GM23338 (cell line): ENCODE results near the gene ACOXL. TPM values are rescaled to one million over a fixed set of nuclear protein-coding genes. Genes with fewer than 3 reads are reported as not detected.

Experiments
- ATAC-seq: fragments of 200-7000 bp; cut with Tn5 transposase; 3 replicates; pipeline ENCODE4 v1.9.1; 2020
- DNase-seq: peaks from one replicate; pipeline ENCODE4 v3.0.0-alpha.2; 2015; ENCODE audit warnings: low spot score
- H2AFZ ChIP-seq: fragments of 200-600 bp; sonication (generic); 2 replicates; pipeline ENCODE4 v1.8.0; 2016; ENCODE audit warnings: antibody characterized with exemption, mild to moderate bottlenecking, moderate library complexity
- H3F3A ChIP-seq: fragments of 200-600 bp; sonication (generic); replicated peaks from 2 replicates; pipeline ENCODE4 v1.8.0; 2017; ENCODE audit warnings: antibody characterized with exemption, mixed run types, low read depth
- H3K27ac ChIP-seq: fragments of 200-600 bp; sonication (generic); 2 replicates; pipeline ENCODE4 v1.6.1; 2016; ENCODE audit warnings: low read depth
- H3K27me3 ChIP-seq: fragments of 200-600 bp; sonication (generic); 2 replicates; pipeline ENCODE4 v1.8.0; 2016; ENCODE audit warnings: mild to moderate bottlenecking, mixed run types, moderate library complexity; ENCODE audit not compliant: insufficient read depth
- H3K36me3 ChIP-seq: fragments of 200-600 bp; sonication (generic); 2 replicates; pipeline ENCODE4 v1.8.0; 2016; ENCODE audit warnings: mild to moderate bottlenecking; ENCODE audit not compliant: insufficient read depth
- H3K4me1 ChIP-seq: fragments of 200-600 bp; sonication (generic); 2 replicates; pipeline ENCODE4 v1.8.0; 2016; ENCODE audit warnings: mild to moderate bottlenecking, moderate library complexity; ENCODE audit not compliant: insufficient read depth
- H3K4me2 ChIP-seq: fragments of 200-600 bp; sonication (generic); 2 replicates; pipeline ENCODE4 v1.7.1; 2017; ENCODE audit warnings: mixed run types
- H3K4me3 ChIP-seq: fragments of 200-600 bp; sonication (generic); 2 replicates; pipeline ENCODE4 v1.6.1; 2016; ENCODE audit warnings: mixed run types
- H3K79me2 ChIP-seq: fragments of 200-600 bp; sonication (generic); replicated peaks from 2 replicates; pipeline ENCODE4 v1.8.0; 2017; ENCODE audit warnings: mild to moderate bottlenecking; ENCODE audit not compliant: insufficient read depth
- H3K9me2 ChIP-seq: fragments of 200-600 bp; sonication (generic); 2 replicates; pipeline ENCODE4 v1.8.0; 2017; ENCODE audit not compliant: insufficient read depth
- H4K20me1 ChIP-seq: fragments of 200-600 bp; sonication (generic); replicated peaks from 2 replicates; pipeline ENCODE4 v1.8.0; 2017; ENCODE audit warnings: mild to moderate bottlenecking; ENCODE audit not compliant: insufficient read depth
- H3K27ac Mint-ChIP-seq: 2 replicates; pipeline ENCODE4 v1.8.0; 2020; ENCODE audit warnings: inconsistent platforms, mild to moderate bottlenecking, moderate library complexity, mixed read lengths
- H3K27me3 Mint-ChIP-seq: 3 replicates; pipeline ENCODE4 v1.8.0; 2022; ENCODE audit warnings: low read depth, mild to moderate bottlenecking, moderate library complexity, mixed read lengths, inconsistent platforms; ENCODE audit not compliant: insufficient read depth, poor library complexity
- H3K36me3 Mint-ChIP-seq: 3 replicates; pipeline ENCODE4 v1.8.0; 2021; ENCODE audit warnings: low read depth, mild to moderate bottlenecking, inconsistent platforms, moderate library complexity, mixed read lengths
- H3K4me1 Mint-ChIP-seq: 3 replicates; pipeline ENCODE4 v1.8.0; 2020; ENCODE audit warnings: mild to moderate bottlenecking, inconsistent platforms, mixed read lengths
- H3K4me3 Mint-ChIP-seq: 3 replicates; pipeline ENCODE4 v1.8.0; 2021; ENCODE audit warnings: moderate library complexity, mild to moderate bottlenecking, inconsistent platforms, mixed read lengths
- H3K9me3 Mint-ChIP-seq: 3 replicates; pipeline ENCODE4 v1.8.0; 2020; ENCODE audit warnings: moderate library complexity, mild to moderate bottlenecking, inconsistent platforms, mixed read lengths
- CREB1 ChIP-seq: fragments of 250-450 bp; sonication (Bioruptor Pico); IDR thresholded peaks from 2 replicates; pipeline ENCODE4 v1.5.0; 2020; ENCODE audit warnings: low read depth, mild to moderate bottlenecking, moderate library complexity
- CTCF ChIP-seq, 2 experiments: fragments of 200-600 bp in 1 of 2; sonication (generic) in 1 of 2; conservative IDR thresholded peaks; 2 replicates each; pipeline versions ENCODE4 v1.5.1 to v1.6.1; 2016 to 2017; ENCODE audit warnings: antibody characterized with exemption in 2 of 2, low read depth in 2 of 2, mild to moderate bottlenecking in 2 of 2, moderate library complexity in 1 of 2
- ETS1 ChIP-seq: IDR thresholded peaks from 2 replicates; pipeline ENCODE4 v1.6.1; 2016; ENCODE audit warnings: antibody characterized with exemption
- EZH2 ChIP-seq: fragments of 200-600 bp; sonication (generic); IDR thresholded peaks from one replicate; pipeline ENCODE4 v1.8.0; 2017; ENCODE audit warnings: antibody characterized with exemption, mild to moderate bottlenecking, low read depth; ENCODE audit not compliant: unreplicated experiment
- EZH2phosphoT487 ChIP-seq: fragments of 200-600 bp; sonication (generic); IDR thresholded peaks from one replicate; pipeline ENCODE4 v1.8.1; 2018; ENCODE audit warnings: antibody characterized with exemption; ENCODE audit not compliant: unreplicated experiment
- JUNB ChIP-seq: IDR thresholded peaks from one replicate; pipeline ENCODE4 v1.6.1; 2016; ENCODE audit warnings: antibody characterized with exemption; ENCODE audit not compliant: unreplicated experiment
- NANOG ChIP-seq: IDR thresholded peaks from 2 replicates; pipeline ENCODE4 v1.6.1; 2016; ENCODE audit warnings: antibody characterized with exemption, borderline replicate concordance
- POLR2AphosphoS5 ChIP-seq: IDR thresholded peaks from 2 replicates; pipeline ENCODE4 v1.6.1; 2016; ENCODE audit warnings: antibody characterized with exemption, low read depth
- REST ChIP-seq: IDR thresholded peaks from one replicate; pipeline ENCODE4 v1.6.1; 2018; ENCODE audit warnings: antibody characterized with exemption; ENCODE audit not compliant: unreplicated experiment
- STAT1 ChIP-seq: IDR thresholded peaks from one replicate; pipeline ENCODE4 v1.6.1; 2016; ENCODE audit warnings: antibody characterized with exemption; ENCODE audit not compliant: unreplicated experiment
- ZNF114 ChIP-seq: fragments of 250-450 bp; sonication (Bioruptor Pico); IDR thresholded peaks from 2 replicates; pipeline ENCODE4 v1.5.0; 2020; ENCODE audit warnings: mild to moderate bottlenecking, moderate library complexity
- ZNF331 ChIP-seq: fragments of 250-450 bp; sonication (Bioruptor Pico); IDR thresholded peaks from 2 replicates; pipeline ENCODE4 v1.5.0; 2020; ENCODE audit warnings: low read depth, mild to moderate bottlenecking, moderate library complexity
- ZNF462 ChIP-seq: fragments of 250-450 bp; sonication (Bioruptor Pico); IDR thresholded peaks from 2 replicates; pipeline ENCODE4 v1.5.0; 2020; ENCODE audit warnings: mild to moderate bottlenecking, moderate library complexity
- polyA plus RNA-seq: library from polyadenylated mRNA; unstranded; fragments of >200 nt; fragmentation: Nextera tagmentation; extraction: Ambion mirVana; gene quantifications from 2 replicates; pipeline ENCODE4 v1.2.1, GENCODE V29; 2016
- total RNA-seq: library from RNA; depleted of rRNA; stranded (reverse); fragments of >200 nt; shearing (Covaris generic); gene quantifications from 2 replicates; pipeline ENCODE4 v1.2.3, GENCODE V29; 2014

Gene ACOXL
- total and polyA plus RNA-seq, 2 experiments from 2014 or later, result 9.0 to 14.7 TPM

GRCh38 chr2:110941226-110941625, 208.9 kb downstream of the ACOXL start:
- no peaks in the 10 kb centered on the region for H3K9me2 ChIP-seq
- H3K4me3 ChIP-seq, result no peak overlapping the region
- Mint-ChIP-seq H3K27ac (no peak overlapping the region), H3K4me1 (peaks cover 7% of the 10 kb centered on the region), H3K4me3 (no peak overlapping the region), H3K9me3 (no peaks in the 10 kb centered on the region), H3K36me3 (no peaks in the 10 kb centered on the region), H3K27me3 (no peaks in the 10 kb centered on the region)
- no peaks in the 10 kb centered on the region for H4K20me1 ChIP-seq
- H2AFZ ChIP-seq, result no peak overlapping the region
- no peaks in the 10 kb centered on the region for H3F3A ChIP-seq
- H3K27ac ChIP-seq, result no peak overlapping the region
- no peak overlapping the region for H3K4me2 ChIP-seq
- peaks cover 7% of the 10 kb centered on the region; the same call in 1 of the 2 replicates for H3K4me1 ChIP-seq
- DNase-seq, result no peak
- TF ChIP-seq ZNF114 (CRISPR knock-in tag) (no peak), CTCF (conservative IDR thresholded peaks at IDR 0.05; ENCODE audit: low read depth in 2 of 2) (no peak), ZNF462 (CRISPR knock-in tag) (no peak), STAT1 (no peak), REST (no peak), POLR2AphosphoS5 (no peak), JUNB (no peak), NANOG (no peak), EZH2 (no peak), EZH2phosphoT487 (no peak), ZNF331 (CRISPR knock-in tag) (no peak), ETS1 (no peak), CREB1 (CRISPR knock-in tag) (no peak)
- no peaks in the 10 kb centered on the region for H3K79me2 ChIP-seq
- no peak for ATAC-seq
- H3K36me3 ChIP-seq, result no peaks in the 10 kb centered on the region
- H3K27me3 ChIP-seq, result no peaks in the 10 kb centered on the region
